GM12878 (cell line): ENCODE results near the gene DNAH8. TPM values are rescaled to one million over a fixed set of nuclear protein-coding genes. Genes with fewer than 3 reads are reported as not detected.
A peak's percentile ranks its signal among the peaks of the same experiment; 100 is the strongest.

ENCODE experiments used
- ATAC-seq: fragments of 200-7000 bp; cut with Tn5 transposase; 3 replicates; pipeline ENCODE4 v1.9.1; 2020; ENCODE audit warnings: mild to moderate bottlenecking, moderate library complexity
- BruUV-seq: library from RNA; stranded (reverse); fragments of 400-500 nt; replicated peaks from 2 replicates; lab custom pipeline; 2021; lab: Mats Ljungman, UMichigan
- CTCF ChIA-PET: fragments of 300-600 bp; sonication (Branson Sonifier 250); formaldehyde crosslinking; extraction: SDS; loops from one replicate; lab custom pipeline; 2021; ENCODE audit warnings: inconsistent platforms; lab: Yijun Ruan, JAX
- POLR2A ChIA-PET: fragments of 350-600 bp; formaldehyde crosslinking; extraction: SDS; loops from one replicate; lab custom pipeline; 2021; ENCODE audit warnings: inconsistent platforms; lab: Charles Lee
- RAD21 ChIA-PET: fragments of 300-600 bp; sonication (Branson Sonifier 250); formaldehyde crosslinking; loops from one replicate; lab custom pipeline; 2023; ENCODE audit warnings: antibody characterized with exemption; ENCODE audit not compliant: unreplicated experiment; lab: Charles Lee
- SMC1A ChIA-PET: fragments of 300-600 bp; sonication (Branson Sonifier 250); formaldehyde crosslinking; loops from one replicate; lab custom pipeline; 2023; ENCODE audit not compliant: unreplicated experiment, uncharacterized antibody; lab: Charles Lee
- DNase-seq: peaks from one replicate; pipeline ENCODE4 v3.0.0-alpha.2; 2011; ENCODE audit warnings: low read depth, low spot score
- FAIRE-seq: peaks from 3 replicates; lab custom pipeline; 2011; peaks lifted over from hg19 to GRCh38; lab: Jason Lieb, UNC
- H2AFZ ChIP-seq: 2 replicates; pipeline ENCODE4 v1.6.0; 2011; ENCODE audit warnings: low read depth, low read length, control low read depth; ENCODE audit not compliant: control insufficient read depth
- H3K27ac ChIP-seq: 2 replicates; pipeline ENCODE4 v1.5.1; 2011; ENCODE audit warnings: control low read depth; ENCODE audit not compliant: control insufficient read depth, insufficient read depth
- H3K27me3 ChIP-seq, 2 experiments: replicated peaks in 1 of 2; 2 replicates each; pipeline versions ENCODE4 v1.6.0 to v1.6.1; 2011; ENCODE audit warnings: low read length in 1 of 2; ENCODE audit not compliant: control insufficient read depth in 2 of 2, insufficient read depth in 2 of 2
- H3K36me3 ChIP-seq, 2 experiments: 2 replicates each; pipeline ENCODE4 v1.5.1; 2011; ENCODE audit warnings: low read length in 1 of 2; ENCODE audit not compliant: control insufficient read depth in 2 of 2, insufficient read depth in 2 of 2
- H3K4me1 ChIP-seq: 2 replicates; pipeline ENCODE4 v1.6.1; 2011; ENCODE audit warnings: mild to moderate bottlenecking, low read length, moderate library complexity, mixed read lengths; ENCODE audit not compliant: control insufficient read depth, insufficient read depth
- H3K4me2 ChIP-seq: 2 replicates; pipeline ENCODE4 v1.6.0; 2011; ENCODE audit warnings: control low read depth; ENCODE audit not compliant: control insufficient read depth, insufficient read depth
- H3K4me3 ChIP-seq: fragments of 200-600 bp; sonication (generic); 2 replicates; pipeline ENCODE4 v1.5.1; 2016
- H3K79me2 ChIP-seq: 2 replicates; pipeline ENCODE4 v1.6.0; 2011; ENCODE audit warnings: low read length; ENCODE audit not compliant: control insufficient read depth, insufficient read depth
- H3K9ac ChIP-seq: 2 replicates; pipeline ENCODE4 v1.8.0; 2011; ENCODE audit warnings: low read length, control low read depth, mixed read lengths; ENCODE audit not compliant: control insufficient read depth, insufficient read depth
- H3K9me3 ChIP-seq: replicated peaks from 3 replicates; pipeline ENCODE4 v1.5.1; 2011; ENCODE audit warnings: mild to moderate bottlenecking, low read length; ENCODE audit not compliant: control insufficient read depth, insufficient read depth
- H4K20me1 ChIP-seq: 2 replicates; pipeline ENCODE4 v1.6.0; 2011; ENCODE audit not compliant: control insufficient read depth, insufficient read depth
- EED ChIP-seq: sonication (generic); IDR thresholded peaks from 2 replicates; pipeline ENCODE4 v1.6.1; 2016; ENCODE audit warnings: antibody characterized with exemption, low read depth
- GABPA ChIP-seq: IDR thresholded peaks from 2 replicates; pipeline ENCODE4 v1.6.1; 2014; ENCODE audit warnings: antibody characterized with exemption, low read depth, mild to moderate bottlenecking, inconsistent platforms
- PAX5 ChIP-seq: IDR thresholded peaks from 2 replicates; pipeline ENCODE4 v1.6.1; 2011; ENCODE audit warnings: low read depth, low read length, borderline replicate concordance
- RELB ChIP-seq: fragments of 450-650 bp; IDR thresholded peaks from 2 replicates; pipeline ENCODE4 v1.6.1; 2017; ENCODE audit warnings: low read depth, mild to moderate bottlenecking, moderate library complexity
- RFX5 ChIP-seq: IDR thresholded peaks from 2 replicates; pipeline ENCODE4 v1.6.1; 2011; ENCODE audit warnings: low read depth, low read length, improper control_type of control experiment
- RUNX3 ChIP-seq: IDR thresholded peaks from 2 replicates; pipeline ENCODE4 v1.6.1; 2012; ENCODE audit warnings: low read length, inconsistent platforms
- ZNF274 ChIP-seq: IDR thresholded peaks from one replicate; pipeline ENCODE4 v1.8.0; 2011; ENCODE audit not compliant: insufficient read length, insufficient read depth
- ZNF687 ChIP-seq: fragments of 450-650 bp; IDR thresholded peaks from 2 replicates; pipeline ENCODE4 v1.6.1; 2017; ENCODE audit warnings: mild to moderate bottlenecking, moderate library complexity
- WGBS: methylation state at CpG from one replicate; pipeline ENCODE4 v1.1.6; 2016; ENCODE audit warnings: low lambda C conversion rate; ENCODE audit not compliant: insufficient replicate concordance, insufficient coverage; ENCODE audit errors: missing lambda C conversion rate; 5-methylcytosine and 5-hydroxymethylcytosine counted together
- in situ Hi-C: fragments of 300-500 bp; cut with MboI; formaldehyde crosslinking; loops from 9 replicates; pipeline ENCODE4 v1.14.3; 2018; ENCODE audit warnings: mixed read lengths
- intact Hi-C: fragments of 100-400 bp; cut with micrococcal nuclease; formaldehyde crosslinking; loops from one replicate; pipeline ENCODE4 v1.14.2; 2022; ENCODE audit not compliant: unreplicated experiment
- polyA plus RNA-seq, 11 experiments: library from polyadenylated mRNA; depleted of rRNA in 4 of 11; unstranded in 6 of 11; stranded (reverse) in 5 of 11; fragments of >200 nt; fragmentation: Nextera tagmentation in 4 of 11; fragmentation: Illumina TruSeq in 1 of 11; extraction: Ambion mirVana in 4 of 11; extraction: Trizol in 1 of 11; gene quantifications; 1 replicate in 1 of 11; 2 replicates in 10 of 11; pipeline versions ENCODE4 v1.2.1 to v1.2.3, GENCODE V29; 2011 to 2016; ENCODE audit warnings: inconsistent platforms in 2 of 11, missing spikeins in 2 of 11, low read depth in 1 of 11
- total RNA-seq, 4 experiments: library from RNA; depleted of rRNA in 3 of 4; stranded (reverse); fragments of >200 nt in 3 of 4; fragmentation: Illumina TruSeq in 1 of 4; extraction: Trizol in 1 of 4; gene quantifications; 2 replicates each; pipeline versions ENCODE4 v1.2.1 to v1.2.3, GENCODE V29; 2013 to 2021

Gene DNAH8
- total and polyA plus RNA-seq, 10 of the 15 experiments (the other 5 are each of a cell fraction or from before 2014, with no cell fraction given) = 0.02 to 0.34 (median 0.10) TPM; not detected in 3

DNA sequence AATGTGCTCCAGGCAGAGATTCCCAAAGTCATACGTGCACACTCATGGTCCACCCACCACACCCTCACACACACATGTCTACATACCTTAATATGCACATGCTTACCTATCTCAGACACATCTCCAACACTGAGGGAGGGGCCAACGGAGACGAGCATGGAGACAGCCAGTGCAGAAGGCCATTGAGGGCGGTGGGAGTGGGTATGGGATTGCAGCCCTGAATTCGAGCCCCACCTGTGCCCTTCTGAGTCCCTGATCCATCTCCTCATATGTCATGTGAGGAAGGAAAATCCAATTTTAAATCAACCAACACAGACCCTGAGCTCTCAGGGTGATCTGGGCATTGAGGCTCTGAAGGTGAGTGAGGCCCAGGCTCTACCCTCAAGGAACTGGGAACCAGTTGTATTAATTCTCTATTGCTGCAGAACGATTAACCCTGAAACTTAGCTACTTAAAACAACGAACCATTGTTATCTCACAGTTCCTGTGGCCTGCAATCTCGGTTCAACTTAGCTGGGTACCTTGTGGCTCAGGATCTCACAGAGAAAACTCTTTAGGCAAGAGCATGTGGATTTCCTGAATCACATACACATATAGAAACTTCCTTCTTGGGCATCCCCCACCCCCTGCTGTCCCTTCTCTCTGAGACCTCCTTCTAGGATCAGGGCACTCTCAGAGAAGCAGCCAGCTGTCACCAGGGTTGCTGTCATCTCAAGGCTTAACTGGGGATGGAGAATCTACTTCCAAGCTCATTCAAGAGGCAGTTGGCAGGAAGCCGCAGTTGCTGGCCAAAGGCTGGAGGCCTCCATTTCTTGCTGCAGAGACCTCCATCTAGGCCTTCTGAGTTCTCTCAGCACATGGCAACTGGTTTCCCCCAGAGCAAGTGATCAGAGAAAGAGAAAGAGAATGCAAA lies 361.8 kb downstream of the DNAH8 start:
- Histone ChIP-seq H3K9me3 (no peaks in the 10 kb centered on the region), H3K9ac (no peak overlapping the region), H3K4me1 (peaks cover 17% of the 10 kb centered on the region; the same call in 1 of the 2 replicates), H3K4me3 (no peak overlapping the region), H3K27me3 (no peaks in the 10 kb centered on the region), H3K36me3 (no peaks in the 10 kb centered on the region), H2AFZ (no peak overlapping the region), H3K27ac (no peak overlapping the region), H3K79me2 (no peaks in the 10 kb centered on the region), H3K4me2 (no peak overlapping the region), H4K20me1 (no peaks in the 10 kb centered on the region)
- ChIA-PET POLR2A (no interaction called here), CTCF (interaction anchor here (0.7 to 1.4 kb wide), 2 partner anchors 12 to 76 kb away, joined by 3 to 4 read pairs; no protein-coding TSS in a partner anchor), SMC1A (no interaction called here), RAD21 (no interaction called here)
- ATAC-seq = peak; percentile 73
- intact Hi-C loops = no loop called here
- WGBS = 26% methylated on average over 9 of the region's 9 CpGs
- TF ChIP-seq ZNF274 (no peak), RELB (no peak), EED (no peak), ZNF687 (no peak), RUNX3 (peak; percentile 33), PAX5 (peak; percentile 48; the same call in 1 of the 2 replicates), GABPA (no peak), RFX5 (no peak)
- no TSS peak for BruUV-seq
- in situ Hi-C loops = no loop called here
- DNase-seq = peak; percentile 30
- peak; percentile 77 for FAIRE-seq
